HG03103 (cell line): ENCODE results near the gene NEDD4L.
A peak's percentile ranks its signal among the peaks of the same experiment; 100 is the strongest.

ENCODE experiments used
- ATAC-seq: cut with Tn5 transposase; IDR thresholded peaks from one replicate; pipeline ENCODE4 v1.9.1; 2021; ENCODE audit warnings: low read depth; ENCODE audit not compliant: unreplicated experiment

The NEDD4L gene

DNA sequence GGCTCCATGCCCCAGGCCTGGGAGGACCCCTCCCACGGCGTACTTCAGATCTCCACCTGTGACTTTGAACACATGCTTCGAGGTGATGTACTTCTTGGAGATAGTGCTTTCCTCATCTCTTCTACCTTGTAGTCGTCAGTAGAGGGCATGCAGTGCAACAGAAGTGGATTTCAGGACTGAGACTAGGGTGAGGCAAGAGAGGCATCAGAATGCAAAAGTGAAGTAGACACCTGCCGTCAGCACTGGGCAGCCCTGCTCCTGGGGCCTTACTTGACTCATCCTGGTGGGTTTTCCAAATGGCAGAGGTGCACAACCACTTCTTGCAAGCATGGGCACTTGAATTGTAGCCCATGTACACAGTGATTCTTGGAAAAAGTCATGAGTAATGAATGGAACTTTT is 258.8 kb downstream of the NEDD4L start:
- ATAC-seq = no peak

DNA sequence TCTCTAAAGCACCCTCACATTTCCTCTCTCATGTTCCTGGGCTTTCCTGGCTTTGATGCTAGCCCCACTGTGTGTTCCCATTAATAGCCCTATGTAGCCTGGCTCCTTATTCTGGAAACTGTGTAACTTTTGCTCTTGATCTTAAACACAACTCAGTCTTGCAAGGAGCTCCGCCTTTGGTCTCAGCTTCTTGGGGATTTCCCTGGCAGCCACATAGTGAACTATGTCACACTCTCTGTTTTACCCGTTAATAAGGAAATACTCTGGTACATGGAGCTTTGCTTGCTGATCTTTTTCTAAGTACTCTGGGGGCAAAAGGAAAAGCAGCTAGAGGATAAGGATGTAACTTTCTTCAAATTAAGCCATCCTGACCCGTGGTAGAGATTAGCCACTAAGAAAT is 259.3 kb downstream of the NEDD4L start:
- peak; percentile 82 for ATAC-seq

DNA sequence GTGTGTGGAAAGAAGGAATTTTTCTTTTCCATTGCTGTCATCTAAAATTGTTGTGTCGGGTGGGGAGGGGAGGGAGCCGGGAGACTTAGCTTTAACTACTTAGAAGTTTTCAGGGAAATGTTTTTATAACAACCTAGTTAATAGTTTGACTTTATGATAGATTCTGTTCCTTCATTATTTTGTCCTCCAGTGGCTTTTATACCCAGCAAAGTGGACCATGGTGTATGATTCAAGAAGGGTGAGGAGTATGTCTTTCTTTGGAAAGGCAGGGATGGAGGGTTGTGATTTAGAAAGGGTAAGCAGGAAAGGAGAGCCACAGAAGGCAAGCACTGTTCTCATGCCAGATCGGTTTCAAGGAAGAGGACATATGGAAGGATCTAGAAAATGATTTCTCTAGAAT is 261.8 kb downstream of the NEDD4L start:
- ATAC-seq = no peak

DNA sequence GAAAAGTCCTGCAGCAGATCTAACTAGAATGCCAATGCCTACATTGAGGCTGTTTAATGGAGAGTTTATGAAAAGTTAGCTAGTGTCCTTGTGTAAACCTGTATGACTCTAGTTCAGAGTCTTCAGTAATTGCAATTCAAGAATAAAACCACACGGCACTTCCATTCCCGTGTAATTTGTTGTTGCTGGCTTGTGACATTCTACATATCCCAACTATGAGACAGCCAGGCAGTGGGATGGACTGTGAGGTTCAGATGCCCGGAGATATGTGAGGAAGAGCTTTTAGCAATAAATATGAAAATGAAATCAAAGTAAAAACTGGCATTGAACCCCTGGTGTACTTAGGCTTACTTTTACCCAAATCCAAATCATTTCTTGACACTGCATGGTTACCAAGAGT is 263.4 kb downstream of the NEDD4L start:
- no peak for ATAC-seq

DNA sequence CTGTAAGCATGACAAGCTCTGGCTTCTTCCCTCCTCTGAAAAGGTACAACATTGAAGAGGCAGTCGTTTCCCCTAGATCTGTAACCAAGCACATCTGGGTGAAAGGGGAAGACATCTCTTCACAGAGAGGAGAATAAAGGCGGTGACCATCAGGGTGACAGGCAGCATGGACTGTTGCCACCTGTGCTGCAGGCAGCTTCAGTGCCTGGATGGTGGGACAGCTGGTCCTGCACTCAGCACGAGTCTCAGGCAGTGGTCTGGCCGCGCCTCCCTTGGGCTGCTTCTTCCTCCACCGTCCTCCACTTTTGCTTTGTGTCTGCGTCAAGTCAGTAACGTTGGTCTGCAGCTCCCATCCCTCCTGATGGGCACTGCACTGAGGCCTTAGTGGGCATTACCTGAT is 264.4 kb downstream of the NEDD4L start:
- ATAC-seq = no peak

DNA sequence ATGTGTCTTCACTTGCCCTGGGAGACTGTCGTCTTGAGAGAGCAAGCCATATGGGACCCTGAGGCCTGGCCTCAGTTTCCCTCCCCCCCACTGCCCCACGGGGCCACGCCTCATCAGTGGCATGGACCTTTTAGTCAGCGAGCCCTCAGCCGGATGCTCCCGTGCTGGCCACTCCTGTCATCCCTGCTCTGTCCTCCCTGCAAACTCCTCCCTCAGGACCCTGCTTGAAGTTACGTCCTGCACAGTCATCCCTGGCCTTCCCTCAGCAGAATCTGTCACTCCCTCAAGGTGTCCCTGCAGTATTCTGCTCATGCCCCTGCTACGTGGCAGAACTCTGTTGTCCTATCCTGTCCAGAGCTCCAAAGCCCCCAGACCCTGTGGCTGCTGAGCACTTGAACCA is 265.1 kb downstream of the NEDD4L start:
- no peak for ATAC-seq

DNA sequence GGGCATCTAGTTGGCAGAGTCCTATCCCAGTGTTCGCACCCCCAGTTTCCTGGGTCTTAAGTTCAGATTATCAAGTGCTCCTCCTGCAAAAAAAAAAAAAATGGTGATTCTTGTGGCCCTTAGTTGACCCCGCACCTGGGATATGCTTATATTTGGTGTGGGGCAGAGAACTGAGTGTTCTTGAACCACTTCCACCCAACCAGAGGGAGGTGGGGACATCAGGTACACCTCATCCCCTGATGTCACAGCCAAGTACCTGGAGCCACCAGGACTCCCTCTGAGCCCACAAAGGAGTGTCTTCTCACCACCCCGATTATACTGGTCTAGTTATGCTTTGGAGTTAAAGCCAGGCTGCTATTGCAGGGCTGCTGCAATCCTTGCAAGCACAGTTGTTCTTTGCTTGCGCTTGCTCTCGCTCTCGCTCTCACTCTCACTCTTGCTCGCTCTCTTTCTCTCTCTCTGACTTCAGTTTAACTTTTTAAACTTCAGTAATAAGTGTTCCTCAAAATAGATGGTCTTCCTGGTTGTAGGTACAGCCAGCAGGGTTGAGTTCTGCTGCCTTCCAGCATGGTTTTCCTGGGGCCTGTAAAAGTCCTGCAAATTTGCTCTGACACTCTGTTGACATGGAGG is 265.7 kb downstream of the NEDD4L start:
- ATAC-seq = no peak

DNA sequence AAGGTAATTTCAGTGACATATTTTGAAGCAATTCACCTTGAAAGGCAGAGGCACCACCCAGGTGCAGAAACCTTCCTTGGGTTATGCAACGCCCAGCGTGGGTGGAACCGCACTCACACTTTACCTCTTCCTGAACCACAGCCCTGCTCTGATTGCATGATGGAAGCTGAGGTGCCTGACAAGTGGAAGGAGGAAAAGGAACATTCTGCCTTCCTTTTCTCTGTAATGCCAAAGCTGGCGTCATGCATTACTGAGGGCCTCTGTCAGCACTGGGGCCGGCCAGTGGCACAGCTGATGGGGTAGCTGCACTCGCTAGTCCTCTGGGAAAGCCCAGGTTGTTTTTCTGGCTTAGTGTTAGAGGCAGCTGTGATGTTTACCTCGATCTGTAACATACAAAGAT is 266.5 kb downstream of the NEDD4L start:
- no peak for ATAC-seq

DNA sequence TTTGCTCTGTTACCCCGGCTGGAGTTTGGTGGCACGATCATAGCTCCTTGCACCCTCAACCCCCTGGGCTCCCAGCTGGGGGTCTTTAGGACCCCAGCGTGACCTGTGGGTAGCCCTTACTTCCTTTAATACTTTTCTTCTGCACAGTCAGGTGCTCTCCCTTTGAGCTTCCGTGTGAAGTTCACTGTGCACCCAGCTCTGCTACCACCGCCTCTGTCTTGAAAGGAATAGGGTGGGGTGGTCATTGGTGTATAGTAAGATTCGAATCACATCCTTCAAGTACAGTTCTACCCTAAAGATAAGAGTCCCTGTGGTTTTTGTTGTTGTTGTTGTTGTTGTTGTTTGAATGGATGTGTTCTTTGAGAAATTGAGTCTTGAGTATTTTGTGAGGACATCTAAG is 267.4 kb downstream of the NEDD4L start:
- no peak for ATAC-seq

DNA sequence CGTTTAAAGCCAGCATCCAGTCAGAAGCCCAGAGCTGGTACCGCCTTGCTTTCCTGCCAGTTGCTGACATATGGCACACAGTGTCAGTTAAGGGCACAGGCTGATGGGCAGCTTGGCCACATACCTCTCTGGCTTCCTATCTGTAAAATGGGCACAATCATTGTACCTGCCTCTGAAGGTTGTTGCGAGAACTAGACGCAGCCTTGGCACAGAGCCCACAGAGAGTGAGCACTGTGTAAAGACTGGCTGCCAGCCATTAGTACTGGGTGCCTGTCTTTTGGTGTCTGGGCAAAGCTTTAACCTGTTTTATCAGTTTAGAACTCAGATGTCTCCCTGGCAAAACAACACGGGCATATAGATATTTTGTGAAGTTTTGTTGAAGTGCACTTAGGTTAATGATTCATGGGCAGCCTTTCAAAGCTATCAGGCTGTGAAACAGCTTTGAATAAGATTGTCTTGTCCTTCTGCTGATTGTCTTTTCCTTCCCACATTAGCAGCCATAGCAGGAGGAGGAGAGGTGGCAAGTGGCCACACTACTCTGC is 269.5 kb downstream of the NEDD4L start:
- no peak for ATAC-seq

DNA sequence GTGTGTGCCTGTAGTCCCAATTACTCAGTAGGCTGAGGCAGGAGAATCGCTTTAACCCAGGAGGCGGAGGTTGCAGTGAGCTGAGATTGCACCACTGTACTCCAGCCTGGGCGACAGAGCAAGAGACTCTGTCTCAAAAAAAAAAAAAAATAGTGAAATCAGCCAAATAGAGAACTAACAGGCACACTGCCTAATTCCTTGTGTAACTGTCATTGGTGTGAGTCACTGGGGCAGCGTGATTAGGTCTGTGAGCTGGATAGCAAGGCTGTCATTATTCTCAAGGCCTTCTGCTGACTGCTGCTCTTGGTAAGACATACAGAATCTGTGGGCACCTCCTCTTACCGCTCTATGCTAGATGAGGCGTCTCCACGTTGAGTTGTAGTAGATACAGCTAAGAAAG is 270.3 kb downstream of the NEDD4L start:
- no peak for ATAC-seq

DNA sequence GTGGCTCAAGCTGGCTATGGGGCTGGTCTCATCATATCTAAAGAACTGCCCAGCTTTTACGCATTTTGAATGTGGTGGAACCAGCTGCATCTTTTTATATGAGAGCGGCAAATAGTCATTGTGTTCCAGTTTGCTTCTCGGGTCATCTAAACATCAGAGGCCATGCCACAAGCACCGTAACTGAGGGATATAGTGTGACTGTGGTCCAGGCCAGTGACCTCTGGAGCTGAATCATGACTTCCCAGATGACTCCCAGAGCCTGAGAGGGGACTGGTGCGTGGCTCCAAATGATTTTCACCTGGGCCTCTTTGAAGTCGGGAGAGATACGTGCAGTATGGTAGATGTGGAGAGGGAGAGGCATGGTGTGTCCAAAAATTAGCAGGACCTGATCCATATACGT is 271.0 kb downstream of the NEDD4L start:
- ATAC-seq = no peak

DNA sequence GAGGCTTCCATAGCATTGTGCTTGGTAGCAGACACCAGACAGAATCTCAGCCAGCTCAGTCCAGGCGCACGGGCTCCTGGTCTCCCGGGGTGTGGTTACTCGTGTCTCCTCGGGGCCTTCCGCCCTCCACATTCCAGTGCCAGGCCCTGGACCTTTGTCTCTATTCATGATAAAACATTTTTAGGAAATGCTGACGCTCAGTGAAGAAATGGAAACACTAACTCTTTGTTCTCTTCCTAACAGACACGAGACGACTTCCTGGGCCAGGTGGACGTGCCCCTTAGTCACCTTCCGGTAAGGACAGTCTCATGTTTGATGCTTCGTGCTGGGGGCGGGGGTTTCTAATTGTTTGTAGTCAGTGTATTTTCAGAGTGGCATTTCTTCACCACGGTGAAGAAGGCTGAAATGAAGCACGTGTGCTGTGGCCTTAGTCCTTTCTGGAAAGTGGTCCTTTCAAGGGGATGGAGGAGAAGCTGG is 271.8 kb downstream of the NEDD4L start:
- no peak for ATAC-seq

DNA sequence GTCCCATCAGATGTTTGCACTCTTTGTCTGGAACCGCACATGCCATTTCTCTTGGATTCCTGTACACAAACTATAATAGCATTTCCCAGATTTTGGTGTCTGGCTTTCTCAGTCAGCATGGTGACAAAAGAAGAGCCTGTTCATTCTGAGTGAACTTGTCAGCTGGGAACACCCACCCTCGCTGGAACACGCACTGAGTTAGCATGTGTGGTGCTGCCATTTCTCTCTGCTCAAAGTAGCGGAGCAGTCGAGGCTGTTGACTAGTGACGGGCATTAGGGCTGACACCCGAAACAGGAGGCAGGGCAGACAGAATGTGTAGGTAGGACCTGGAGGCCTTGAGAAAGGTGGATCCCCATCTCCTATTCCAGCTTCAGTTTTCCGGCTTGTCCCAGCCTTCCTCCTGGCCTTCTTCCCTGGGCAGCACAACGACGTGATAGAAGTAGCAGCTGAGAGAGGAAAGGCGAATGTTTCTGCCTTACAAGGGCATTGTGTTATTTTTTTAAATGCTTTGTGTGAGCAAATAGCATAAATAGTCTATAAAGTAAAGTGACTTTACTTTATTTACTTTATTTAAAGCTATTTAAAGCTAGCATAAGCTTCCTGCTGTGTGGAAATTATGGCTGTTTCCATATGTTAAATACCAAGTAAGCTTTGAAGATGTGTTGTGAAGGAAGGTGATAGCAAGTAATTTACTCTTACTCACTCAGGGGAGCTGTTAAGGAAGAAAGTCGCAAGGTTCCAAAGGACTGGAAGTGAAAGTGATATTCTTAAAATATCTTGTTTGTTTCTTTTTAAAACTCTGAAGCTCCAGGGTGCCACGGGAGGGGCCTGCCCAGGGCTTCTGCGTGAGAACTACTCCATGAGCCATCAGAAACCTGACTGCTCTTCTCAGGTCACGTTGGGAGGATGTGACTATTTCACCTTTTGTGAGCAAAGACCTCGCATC is 272.6 kb downstream of the NEDD4L start:
- peak; percentile 56 for ATAC-seq

DNA sequence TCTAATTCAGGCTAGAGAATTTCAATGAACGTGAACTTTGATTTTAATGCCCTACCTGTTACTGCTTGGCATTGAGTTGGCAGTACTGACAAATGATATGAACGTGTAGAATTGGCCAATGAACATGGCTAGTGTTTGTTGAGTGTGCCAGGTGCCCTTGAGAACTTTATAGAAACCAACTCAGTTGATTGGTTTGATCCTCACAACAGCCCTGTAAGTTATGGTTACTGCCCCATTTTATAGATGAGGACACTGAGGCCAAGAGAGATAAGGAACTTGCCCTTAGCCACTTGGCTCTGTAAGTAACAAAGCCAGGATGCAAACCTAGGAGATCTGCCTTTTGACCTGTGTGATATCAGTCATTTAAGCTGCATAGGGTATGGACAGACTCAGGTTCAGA is 275.7 kb downstream of the NEDD4L start:
- ATAC-seq = no peak

DNA sequence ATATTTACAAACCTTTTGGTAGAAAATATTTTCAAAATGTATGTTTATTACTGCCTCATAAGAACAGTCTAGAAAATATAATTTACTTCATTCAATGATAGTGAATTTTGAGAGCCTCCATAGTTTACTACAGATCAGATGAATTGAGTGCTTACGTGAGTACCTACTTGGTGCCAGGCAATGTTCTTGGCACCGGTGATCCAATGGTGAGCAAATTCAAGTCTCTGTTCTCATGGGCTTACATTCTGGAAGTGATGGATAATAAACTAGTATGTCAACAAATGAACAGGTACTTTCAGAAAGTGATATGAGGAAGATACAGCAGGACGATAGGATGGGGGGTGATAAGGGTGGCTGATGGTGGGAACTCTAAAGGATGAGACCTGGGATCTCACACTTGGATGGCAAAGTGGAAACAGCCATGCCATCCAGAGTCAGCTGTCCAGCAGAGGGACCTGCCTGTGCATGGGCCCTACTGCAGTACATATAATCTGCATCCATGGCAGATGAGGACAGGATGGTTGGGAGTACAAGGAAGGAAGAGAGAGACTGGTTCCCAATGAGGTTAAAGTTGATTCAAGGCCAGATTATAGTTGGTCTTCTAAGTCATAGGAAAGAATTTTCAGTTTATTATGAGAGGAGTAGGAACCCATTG is 277.0 kb downstream of the NEDD4L start:
- no peak for ATAC-seq

DNA sequence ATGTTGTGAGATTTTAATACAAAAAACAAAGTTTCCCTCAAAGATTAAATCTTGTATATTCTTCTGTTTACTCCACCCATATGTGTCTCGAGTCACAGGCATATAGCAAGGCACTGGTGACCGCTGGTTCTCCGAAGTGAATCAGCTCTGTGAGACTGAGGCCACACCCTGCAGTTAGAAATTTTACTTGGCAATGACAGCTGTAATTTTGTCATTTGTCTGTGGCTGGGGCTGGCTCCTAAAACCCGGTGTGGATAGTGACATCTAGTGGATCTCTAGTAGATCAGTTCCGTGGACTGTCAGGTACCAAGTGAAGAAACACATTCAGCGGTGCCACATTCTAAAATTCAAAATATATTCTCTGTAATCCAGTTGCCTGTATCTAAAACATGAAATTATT is 278.0 kb downstream of the NEDD4L start:
- ATAC-seq = peak; percentile 67

DNA sequence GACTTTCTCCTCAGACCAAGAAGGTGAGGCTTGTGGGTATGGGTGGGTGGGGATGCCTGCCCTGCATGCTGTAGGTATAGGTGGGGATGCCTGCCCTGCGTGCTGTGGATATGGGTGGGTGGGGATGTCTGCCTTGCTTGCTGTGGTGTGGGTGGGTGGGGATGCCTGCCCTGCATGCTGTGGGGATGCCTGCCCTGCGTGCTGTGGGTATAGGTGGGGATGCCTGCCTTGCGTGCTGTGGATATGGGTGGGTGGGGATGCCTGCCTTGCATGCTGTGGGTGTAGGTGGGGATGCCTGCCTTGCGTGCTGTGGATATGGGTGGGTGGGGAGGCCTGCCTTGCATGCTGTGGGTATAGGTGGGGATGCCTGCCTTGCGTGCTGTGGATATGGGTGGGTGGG is 278.4 kb downstream of the NEDD4L start:
- ATAC-seq = no peak

DNA sequence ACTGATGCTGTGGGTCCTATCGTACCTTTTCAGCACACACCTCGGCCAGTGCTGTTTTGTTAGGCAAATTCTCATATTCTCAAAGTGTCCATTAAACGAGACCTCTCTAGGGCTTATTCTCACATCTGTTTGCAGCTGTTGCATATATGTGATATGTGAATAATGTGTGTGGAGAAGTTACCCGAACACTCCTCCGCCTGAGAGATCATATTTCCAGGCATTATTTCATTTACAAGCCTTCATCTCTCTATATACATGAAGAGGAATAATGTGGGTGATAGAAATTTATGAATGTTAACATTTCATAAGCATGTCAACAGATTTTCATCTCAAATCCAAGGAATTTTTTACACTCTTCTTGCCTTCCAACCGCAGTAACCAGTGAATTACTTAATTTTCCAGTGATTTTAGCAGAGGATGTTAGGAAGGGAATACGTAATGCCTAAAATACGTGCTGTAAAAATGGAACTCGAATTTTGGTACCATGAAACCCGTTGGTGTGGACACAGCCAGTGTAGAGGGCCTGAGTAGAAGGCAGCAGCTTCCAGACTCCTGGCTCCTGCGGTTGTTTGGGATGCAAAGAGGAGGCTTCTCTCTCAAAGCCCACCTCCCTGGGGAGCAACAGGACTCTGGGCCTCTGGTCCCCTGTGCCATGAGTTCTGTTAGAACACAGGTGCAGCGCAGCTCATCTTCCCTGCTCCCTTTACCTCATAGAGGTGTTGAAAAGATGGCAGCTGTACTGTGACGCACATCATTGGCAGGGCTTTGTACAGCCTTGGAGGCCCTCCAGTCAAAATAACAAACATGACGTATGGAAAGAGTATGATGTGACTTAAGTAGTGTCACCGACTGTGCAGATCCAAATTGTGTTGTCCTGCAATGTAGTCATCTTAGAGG is 280.1 kb downstream of the NEDD4L start:
- no peak for ATAC-seq

DNA sequence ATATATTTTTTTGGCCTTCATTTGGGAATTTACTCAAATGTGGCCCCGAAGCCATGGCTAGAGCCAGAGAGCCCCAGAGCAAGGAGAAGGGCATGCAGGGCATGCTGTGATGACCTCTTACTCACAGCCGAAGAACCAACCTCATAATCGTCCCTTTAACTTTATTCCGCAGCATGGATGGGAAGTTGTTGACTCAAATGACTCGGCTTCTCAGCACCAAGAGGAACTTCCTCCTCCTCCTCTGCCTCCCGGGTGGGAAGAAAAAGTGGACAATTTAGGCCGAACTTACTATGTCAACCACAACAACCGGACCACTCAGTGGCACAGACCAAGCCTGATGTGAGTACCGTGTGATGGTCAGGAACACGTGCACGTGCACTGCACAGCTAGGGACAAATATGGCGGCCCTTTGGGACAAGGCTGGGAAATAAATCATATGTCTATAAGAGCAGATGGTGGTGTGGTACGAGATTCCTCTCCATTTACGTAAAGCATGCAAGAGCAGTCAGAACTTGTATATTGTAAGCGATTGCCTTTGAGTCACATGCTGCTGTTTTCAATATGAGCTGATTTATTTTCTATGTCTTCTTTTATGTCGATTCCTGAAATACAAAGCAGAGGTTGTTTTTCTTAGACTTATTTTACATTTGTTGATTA is 280.9 kb downstream of the NEDD4L start:
- no peak for ATAC-seq
